NT2/D1 (cell line): ENCODE measurements around the gene RNU1-1.
"Not testable (repeated sequence)": the region's sequence is repeated elsewhere in the genome, so short reads cannot be mapped to it uniquely, and the experiment has no call there.

ENCODE experiments used
- SUZ12 ChIP-seq: IDR thresholded peaks from 2 replicates; pipeline ENCODE4 v1.6.1; 2011; ENCODE audit not compliant: insufficient read length, insufficient read depth; ENCODE audit errors: extremely low read depth
- ZNF274 ChIP-seq: IDR thresholded peaks from 2 replicates; pipeline ENCODE4 v1.6.1; 2011; ENCODE audit warnings: mild to moderate bottlenecking, low read depth, low read length

DNA sequence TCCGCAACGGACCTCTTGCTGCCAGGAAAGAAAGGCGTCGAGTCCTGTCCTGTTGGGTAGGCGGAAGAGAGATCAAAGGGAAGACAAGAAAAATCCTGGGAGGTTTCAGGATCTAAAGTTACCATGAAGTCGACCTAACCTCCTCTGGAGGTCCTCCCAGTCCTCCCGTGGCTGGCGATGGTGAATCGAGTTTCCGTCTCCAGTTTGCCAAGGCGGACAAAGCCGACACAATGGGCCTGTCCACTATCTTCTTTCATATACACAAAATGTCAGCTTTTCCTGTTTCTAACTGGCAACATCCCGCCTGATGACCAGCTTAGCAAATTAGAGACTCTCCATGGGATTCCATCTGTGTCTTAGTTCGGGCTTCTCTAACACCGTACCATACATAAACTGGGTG lies 22.7 kb upstream of the RNU1-1 start:
- TF ChIP-seq ZNF274, SUZ12: not testable (repeated sequence)
